ENCODE measurements around the gene DOCK9.

DNA sequence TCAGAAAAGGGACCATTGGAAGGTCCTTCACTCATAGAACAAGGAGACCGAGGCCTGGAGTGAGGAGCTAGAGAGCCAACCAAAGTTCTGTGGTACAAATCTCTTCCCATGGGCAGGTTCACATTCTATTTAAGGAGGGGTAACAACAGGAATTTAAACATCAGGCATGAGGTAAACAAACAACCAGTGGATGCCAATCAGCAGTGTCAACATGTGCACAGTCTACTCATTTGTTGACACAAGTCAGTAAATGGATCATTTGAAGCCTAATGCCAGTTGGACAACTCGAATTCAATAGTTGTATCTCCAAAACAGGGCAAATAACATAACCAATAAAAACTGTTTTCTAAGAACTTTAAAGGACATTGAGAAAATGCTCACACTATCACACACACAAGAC, 6.3 kb upstream of the DOCK9 start:
- TF ChIP-seq, protein P1, sequence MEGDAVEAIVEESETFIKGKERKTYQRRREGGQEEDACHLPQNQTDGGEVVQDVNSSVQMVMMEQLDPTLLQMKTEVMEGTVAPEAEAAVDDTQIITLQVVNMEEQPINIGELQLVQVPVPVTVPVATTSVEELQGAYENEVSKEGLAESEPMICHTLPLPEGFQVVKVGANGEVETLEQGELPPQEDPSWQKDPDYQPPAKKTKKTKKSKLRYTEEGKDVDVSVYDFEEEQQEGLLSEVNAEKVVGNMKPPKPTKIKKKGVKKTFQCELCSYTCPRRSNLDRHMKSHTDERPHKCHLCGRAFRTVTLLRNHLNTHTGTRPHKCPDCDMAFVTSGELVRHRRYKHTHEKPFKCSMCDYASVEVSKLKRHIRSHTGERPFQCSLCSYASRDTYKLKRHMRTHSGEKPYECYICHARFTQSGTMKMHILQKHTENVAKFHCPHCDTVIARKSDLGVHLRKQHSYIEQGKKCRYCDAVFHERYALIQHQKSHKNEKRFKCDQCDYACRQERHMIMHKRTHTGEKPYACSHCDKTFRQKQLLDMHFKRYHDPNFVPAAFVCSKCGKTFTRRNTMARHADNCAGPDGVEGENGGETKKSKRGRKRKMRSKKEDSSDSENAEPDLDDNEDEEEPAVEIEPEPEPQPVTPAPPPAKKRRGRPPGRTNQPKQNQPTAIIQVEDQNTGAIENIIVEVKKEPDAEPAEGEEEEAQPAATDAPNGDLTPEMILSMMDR (IDR thresholded peaks at IDR 0.05) = no peak
- TF ChIP-seq POLR2A (IDR thresholded peaks at IDR 0.05) = no peak

Data from esophagus squamous epithelium (tissue), 4 donors.